Mesenchymal stem cell (in vitro differentiated cells and primary cell): ENCODE results near the gene CHMP1A.

Source experiments
- DNase-seq: peaks from one replicate; pipeline ENCODE4 v3.0.0-alpha.2; 2013
- H2AFZ ChIP-seq: one replicate; pipeline ENCODE4 v1.6.1; 2013; ENCODE audit warnings: low read depth, mild to moderate bottlenecking, control low read depth, inconsistent platforms, low read length, moderate library complexity
- H2AK5ac ChIP-seq: 2 replicates; pipeline ENCODE4 v1.6.1; 2013; ENCODE audit warnings: low read length, moderate library complexity, mild to moderate bottlenecking, inconsistent platforms; ENCODE audit not compliant: severe bottlenecking
- H2BK120ac ChIP-seq: one replicate; pipeline ENCODE4 v1.6.1; 2013; ENCODE audit warnings: low read depth, mild to moderate bottlenecking, inconsistent platforms, low read length, moderate library complexity
- H2BK12ac ChIP-seq, 2 experiments: one replicate each; pipeline ENCODE4 v1.6.1; 2013; ENCODE audit warnings: inconsistent platforms in 2 of 2, low read length in 2 of 2, mild to moderate bottlenecking in 2 of 2, moderate library complexity in 2 of 2, control low read depth in 1 of 2
- H2BK15ac ChIP-seq: one replicate; pipeline ENCODE4 v1.6.1; 2013; ENCODE audit warnings: mild to moderate bottlenecking, low read depth, inconsistent platforms; ENCODE audit not compliant: poor library complexity, severe bottlenecking
- H2BK5ac ChIP-seq: 2 replicates; pipeline ENCODE4 v1.6.1; 2013; ENCODE audit warnings: low read depth, mild to moderate bottlenecking, low read length, control low read depth, inconsistent platforms; ENCODE audit not compliant: poor library complexity, severe bottlenecking
- H3K14ac ChIP-seq, 2 experiments: one replicate each; pipeline ENCODE4 v1.6.1; 2013; ENCODE audit warnings: inconsistent platforms in 2 of 2, low read length in 2 of 2, control low read depth in 1 of 2, mild to moderate bottlenecking in 1 of 2, moderate library complexity in 1 of 2
- H3K18ac ChIP-seq, 2 experiments: one replicate each; pipeline ENCODE4 v1.6.1; 2013; ENCODE audit warnings: inconsistent platforms in 2 of 2, low read length in 2 of 2, control low read depth in 1 of 2, low read depth in 1 of 2, mild to moderate bottlenecking in 1 of 2
- H3K23ac ChIP-seq, 2 experiments: one replicate each; pipeline ENCODE4 v1.6.1; 2013; ENCODE audit warnings: inconsistent platforms in 2 of 2, low read length in 2 of 2, mild to moderate bottlenecking in 2 of 2, moderate library complexity in 2 of 2, control low read depth in 1 of 2
- H3K27ac ChIP-seq: 2 replicates; pipeline ENCODE4 v1.5.1; 2013; ENCODE audit warnings: mild to moderate bottlenecking, moderate library complexity, low read length, control low read depth, inconsistent platforms; ENCODE audit not compliant: poor library complexity, severe bottlenecking
- H3K27me3 ChIP-seq, 2 experiments: 2 replicates each; pipeline versions ENCODE4 v1.6.1 to v1.7.0; 2013; ENCODE audit warnings: low read length in 2 of 2, mild to moderate bottlenecking in 2 of 2, moderate library complexity in 2 of 2, control low read depth in 1 of 2, inconsistent platforms in 1 of 2; ENCODE audit not compliant: control insufficient read depth in 1 of 2, insufficient read depth in 1 of 2
- H3K36me3 ChIP-seq, 2 experiments: 2 replicates each; pipeline versions ENCODE4 v1.6.1 to v1.7.0; 2013; ENCODE audit warnings: low read length in 2 of 2, control low read depth in 1 of 2, inconsistent platforms in 1 of 2, low read depth in 1 of 2, mild to moderate bottlenecking in 1 of 2; ENCODE audit not compliant: insufficient read depth in 2 of 2, control insufficient read depth in 1 of 2
- H3K4ac ChIP-seq, 2 experiments: one replicate each; pipeline ENCODE4 v1.6.1; 2013; ENCODE audit warnings: inconsistent platforms in 2 of 2, low read length in 2 of 2, mild to moderate bottlenecking in 2 of 2, moderate library complexity in 2 of 2, control low read depth in 1 of 2, low read depth in 1 of 2
- H3K4me1 ChIP-seq: 2 replicates; pipeline ENCODE4 v1.6.1; 2013; ENCODE audit warnings: low read depth, low read length, control low read depth; ENCODE audit not compliant: control insufficient read depth, insufficient read depth
- H3K4me2 ChIP-seq: 2 replicates; pipeline ENCODE4 v1.6.1; 2013; ENCODE audit warnings: low read length, mild to moderate bottlenecking, inconsistent platforms; ENCODE audit not compliant: poor library complexity, severe bottlenecking
- H3K4me3 ChIP-seq, 2 experiments: 2 replicates each; pipeline versions ENCODE4 v1.5.1 to v1.7.0; 2013; ENCODE audit warnings: low read length in 2 of 2, mild to moderate bottlenecking in 2 of 2, control low read depth in 1 of 2, low read depth in 1 of 2; ENCODE audit not compliant: insufficient read depth in 1 of 2
- H3K79me1 ChIP-seq: replicated peaks from 2 replicates; pipeline ENCODE4 v1.6.1; 2013; ENCODE audit warnings: mild to moderate bottlenecking, control low read depth, low read length, inconsistent platforms; ENCODE audit not compliant: poor library complexity, severe bottlenecking
- H3K9ac ChIP-seq: 2 replicates; pipeline ENCODE4 v1.7.0; 2013; ENCODE audit warnings: mild to moderate bottlenecking, low read length, moderate library complexity
- H3K9me3 ChIP-seq: 2 replicates; pipeline ENCODE4 v1.7.0; 2013; ENCODE audit warnings: mild to moderate bottlenecking, low read length; ENCODE audit not compliant: control insufficient read depth
- H4K8ac ChIP-seq: one replicate; pipeline ENCODE4 v1.6.1; 2013; ENCODE audit warnings: inconsistent platforms, mild to moderate bottlenecking, low read length, moderate library complexity
- H4K91ac ChIP-seq: one replicate; pipeline ENCODE4 v1.6.1; 2013; ENCODE audit warnings: mild to moderate bottlenecking, low read length, inconsistent platforms
- WGBS: methylation state at CpG from one replicate; pipeline ENCODE4 v1.1.7; 2013; ENCODE audit warnings: mixed read lengths; 5-methylcytosine and 5-hydroxymethylcytosine counted together

Gene CHMP1A

GRCh38 chr16:89600956-89601355 lies 56.6 kb downstream of the CHMP1A start:
- H3K4me1 ChIP-seq = peaks cover 28% of the 10 kb centered on the region

GRCh38 chr16:89600427-89600826 lies 57.1 kb downstream of the CHMP1A start:
- H2BK120ac ChIP-seq = no peak overlapping the region
- no peaks in the 10 kb centered on the region for H3K9me3 ChIP-seq
- H4K8ac ChIP-seq = no peak overlapping the region
- no peaks in the 10 kb centered on the region for H3K36me3 ChIP-seq
- H3K14ac ChIP-seq = peak overlapping the region in 1 of 2 experiments; percentile 2
- H3K9ac ChIP-seq = no peak overlapping the region
- H4K91ac ChIP-seq = no peak overlapping the region
- no peak overlapping the region for H3K4me2 ChIP-seq
- H3K4me3 ChIP-seq = no peak overlapping the region
- DNase-seq = no peak
- no peak overlapping the region for H2AFZ ChIP-seq
- H2BK15ac ChIP-seq = no peak overlapping the region
- H3K18ac ChIP-seq = no peak overlapping the region
- H2BK12ac ChIP-seq = no peak overlapping the region
- no peak overlapping the region for H2AK5ac ChIP-seq
- peaks cover 0 to 9% of the 10 kb centered on the region in 2 experiments for H3K27me3 ChIP-seq
- no peak overlapping the region for H2BK5ac ChIP-seq
- H3K4me1 ChIP-seq = peaks cover 27% of the 10 kb centered on the region
- H3K27ac ChIP-seq = no peak overlapping the region
- no peak overlapping the region for H3K4ac ChIP-seq
- 93% methylated on average over 12 of the region's 12 CpGs for WGBS
- H3K79me1 ChIP-seq = no peaks in the 10 kb centered on the region
- no peak overlapping the region for H3K23ac ChIP-seq

More at GRCh38 chr16:89600956-89601355, 56.6 kb downstream of the CHMP1A start:
- Histone ChIP-seq H3K27ac (no peak overlapping the region), H3K9ac (no peak overlapping the region), H3K18ac (no peak overlapping the region), H3K27me3 (peaks cover 0 to 14% of the 10 kb centered on the region in 2 experiments), H4K91ac (no peak overlapping the region), H4K8ac (no peak overlapping the region), H3K4me3 (no peak overlapping the region), H3K14ac (no peak overlapping the region), H3K79me1 (no peaks in the 10 kb centered on the region), H2BK12ac (peak overlapping the region in 1 of 2 experiments; percentile 37), H2AK5ac (no peak overlapping the region), H3K23ac (no peak overlapping the region), H3K4me2 (no peak overlapping the region), H3K9me3 (no peaks in the 10 kb centered on the region), H2BK120ac (no peak overlapping the region), H2AFZ (no peak overlapping the region), H2BK5ac (no peak overlapping the region), H3K36me3 (no peaks in the 10 kb centered on the region), H3K4ac (no peak overlapping the region), H2BK15ac (no peak overlapping the region)
- peak; percentile 54 for DNase-seq
- 82% methylated on average over 8 of the region's 8 CpGs for WGBS

GRCh38 chr16:89599902-89600301 lies 57.6 kb downstream of the CHMP1A start:
- peak overlapping the region in 1 of 2 experiments; percentile 27 for H3K4me3 ChIP-seq
- 91% methylated on average over 10 of the region's 10 CpGs for WGBS
- no peak overlapping the region for H2BK15ac ChIP-seq
- peaks cover 0 to 4% of the 10 kb centered on the region in 2 experiments for H3K27me3 ChIP-seq
- no peak overlapping the region for H3K4me2 ChIP-seq
- no peak overlapping the region for H2BK120ac ChIP-seq
- peak overlapping the region in 1 of 2 experiments; percentile 17 for H2BK12ac ChIP-seq
- H3K4me1 ChIP-seq = peaks cover 27% of the 10 kb centered on the region
- H2AK5ac ChIP-seq = no peak overlapping the region
- no peak overlapping the region for H2BK5ac ChIP-seq
- H3K9me3 ChIP-seq = no peaks in the 10 kb centered on the region
- H3K14ac ChIP-seq = no peak overlapping the region
- H3K18ac ChIP-seq = no peak overlapping the region
- no peak overlapping the region for H4K91ac ChIP-seq
- H3K79me1 ChIP-seq = no peaks in the 10 kb centered on the region
- no peak for DNase-seq
- H4K8ac ChIP-seq = no peak overlapping the region
- no peak overlapping the region for H3K9ac ChIP-seq
- no peak overlapping the region for H3K23ac ChIP-seq
- H2AFZ ChIP-seq = no peak overlapping the region
- H3K27ac ChIP-seq = no peak overlapping the region
- H3K36me3 ChIP-seq = peaks cover 0 to 3% of the 10 kb centered on the region in 2 experiments
- H3K4ac ChIP-seq = no peak overlapping the region

- Histone ChIP-seq H3K36me3 (peaks cover 0 to 3% of the 10 kb centered on the region in 2 experiments), H2AK5ac (peak overlapping the region; percentile 69), H3K4ac (no peak overlapping the region), H3K4me1 (peaks cover 27% of the 10 kb centered on the region), H3K18ac (no peak overlapping the region), H2BK5ac (no peak overlapping the region), H4K91ac (no peak overlapping the region), H3K27me3 (no peaks in the 10 kb centered on the region), H3K14ac (peak overlapping the region in 1 of 2 experiments; percentile 13), H2AFZ (no peak overlapping the region), H3K27ac (no peak overlapping the region), H3K4me3 (peak overlapping the region in 1 of 2 experiments; percentile 27), H2BK120ac (no peak overlapping the region), H3K9ac (no peak overlapping the region), H2BK12ac (peak overlapping the region in 1 of 2 experiments; percentile 17), H3K4me2 (no peak overlapping the region), H3K79me1 (no peaks in the 10 kb centered on the region), H4K8ac (no peak overlapping the region), H2BK15ac (no peak overlapping the region), H3K9me3 (no peaks in the 10 kb centered on the region), H3K23ac (no peak overlapping the region)
- DNase-seq = no peak
- 41% methylated on average over 7 of the region's 8 CpGs for WGBS
Observed at GRCh38 chr16:89599451-89599858, 58.1 kb downstream of the CHMP1A start.
